H1 (cell line): ENCODE data around the gene LCOR. TPM values are rescaled to one million over a fixed set of nuclear protein-coding genes. Genes with fewer than 3 reads are reported as not detected.

ENCODE experiments used
- CTCF ChIA-PET: fragments of 300-600 bp; sonication (Branson Sonifier 250); formaldehyde crosslinking; loops from one replicate; lab custom pipeline; 2021; ENCODE audit not compliant: partially characterized antibody; lab: Charles Lee
- POLR2A ChIA-PET: fragments of 300-600 bp; sonication (Branson Sonifier 250); formaldehyde crosslinking; loops from one replicate; lab custom pipeline; 2021; ENCODE audit warnings: inconsistent platforms; ENCODE audit not compliant: partially characterized antibody; lab: Charles Lee
- DNase-seq, 2 experiments: peaks; one replicate each; pipeline versions ENCODE4 v3.0.0 to v3.0.0-alpha.2; 2010 to 2022; ENCODE audit warnings: low spot score in 2 of 2, low read depth in 1 of 2, mixed read lengths in 1 of 2
- FAIRE-seq: peaks from 2 replicates; lab custom pipeline; 2011; peaks lifted over from hg19 to GRCh38; lab: Jason Lieb, UNC
- H2AFZ ChIP-seq: 2 replicates; pipeline ENCODE4 v1.8.1; 2012; ENCODE audit warnings: low read length, inconsistent platforms
- H2AK5ac ChIP-seq: 2 replicates; pipeline ENCODE4 v1.6.1; 2013; ENCODE audit warnings: low read depth, low read length
- H2BK120ac ChIP-seq: replicated peaks from 2 replicates; pipeline ENCODE3; 2013; ENCODE audit warnings: low read depth, low read length, inconsistent platforms
- H2BK12ac ChIP-seq: 2 replicates; pipeline ENCODE4 v1.6.1; 2013; ENCODE audit warnings: low read depth, low read length
- H2BK15ac ChIP-seq: 2 replicates; pipeline ENCODE4 v1.6.1; 2013; ENCODE audit warnings: low read length
- H2BK20ac ChIP-seq: 2 replicates; pipeline ENCODE4 v1.6.1; 2013; ENCODE audit warnings: low read length
- H2BK5ac ChIP-seq: 2 replicates; pipeline ENCODE4 v1.6.1; 2013; ENCODE audit warnings: low read depth, low read length
- H3K14ac ChIP-seq: 2 replicates; pipeline ENCODE4 v1.6.1; 2013; ENCODE audit warnings: inconsistent platforms; ENCODE audit not compliant: insufficient read length
- H3K18ac ChIP-seq: 2 replicates; pipeline ENCODE4 v1.6.1; 2013; ENCODE audit warnings: low read length; ENCODE audit errors: extremely low read depth
- H3K23ac ChIP-seq: 2 replicates; pipeline ENCODE4 v1.6.1; 2013; ENCODE audit warnings: inconsistent platforms; ENCODE audit not compliant: insufficient read length
- H3K23me2 ChIP-seq: 2 replicates; pipeline ENCODE4 v1.6.1; 2013; ENCODE audit warnings: low read depth, low read length
- H3K27ac ChIP-seq: 2 replicates; pipeline ENCODE4 v1.6.1; 2011; ENCODE audit warnings: low read depth, low read length, inconsistent platforms
- H3K27me3 ChIP-seq, 4 experiments: replicated peaks in 1 of 4; 1 replicate in 1 of 4; 2 replicates in 3 of 4; pipeline versions ENCODE4 v1.6.1 to v1.8.1; 2011 to 2013; ENCODE audit warnings: low read length in 3 of 4, mild to moderate bottlenecking in 3 of 4, inconsistent platforms in 2 of 4, mixed read lengths in 2 of 4, moderate library complexity in 1 of 4; ENCODE audit not compliant: control insufficient read depth in 3 of 4, insufficient read depth in 3 of 4; ENCODE audit errors: extremely low read depth in 1 of 4
- H3K36me3 ChIP-seq, 4 experiments: 2 replicates each; pipeline versions ENCODE4 v1.6.1 to v1.8.1; 2011 to 2013; ENCODE audit warnings: mild to moderate bottlenecking in 4 of 4, low read length in 3 of 4, moderate library complexity in 2 of 4, control low read depth in 1 of 4, inconsistent platforms in 1 of 4; ENCODE audit not compliant: insufficient read depth in 4 of 4, control insufficient read depth in 2 of 4
- H3K4ac ChIP-seq: replicated peaks from 2 replicates; pipeline ENCODE3; 2013; ENCODE audit warnings: low read length, low read depth, mixed read lengths, inconsistent platforms; ENCODE audit not compliant: insufficient read length
- H3K4me1 ChIP-seq, 4 experiments: replicated peaks in 1 of 4; 1 replicate in 1 of 4; 2 replicates in 3 of 4; pipeline versions ENCODE4 v1.6.1 to v1.8.1; 2011 to 2013; ENCODE audit warnings: low read length in 3 of 4, inconsistent platforms in 2 of 4, mixed read lengths in 1 of 4; ENCODE audit not compliant: insufficient read depth in 4 of 4, control insufficient read depth in 3 of 4
- H3K4me2 ChIP-seq, 2 experiments: 2 replicates each; pipeline versions ENCODE4 v1.6.1 to v1.8.1; 2011 to 2013; ENCODE audit warnings: low read depth in 2 of 2, low read length in 2 of 2, control low read depth in 1 of 2, inconsistent platforms in 1 of 2, mild to moderate bottlenecking in 1 of 2; ENCODE audit not compliant: insufficient read depth in 1 of 2
- H3K4me3 ChIP-seq, 4 experiments: fragments of 200-600, 300-600 bp in 1 of 4; sonication (generic), shearing (Covaris generic), sonication (Bioruptor Twin) in 1 of 4; 2 replicates each; pipeline versions ENCODE4 v1.5.1 to v1.8.1; 2011 to 2016; ENCODE audit warnings: low read length in 4 of 4, low read depth in 3 of 4, control low read depth in 2 of 4, inconsistent platforms in 2 of 4, mild to moderate bottlenecking in 2 of 4, mixed read lengths in 1 of 4, moderate library complexity in 1 of 4; ENCODE audit not compliant: insufficient read depth in 2 of 4; ENCODE audit errors: extremely low read depth in 1 of 4
- H3K56ac ChIP-seq: replicated peaks from 2 replicates; pipeline ENCODE3; 2013; ENCODE audit warnings: low read depth, mild to moderate bottlenecking, mixed read lengths, low read length, inconsistent platforms; ENCODE audit not compliant: insufficient read length
- H3K79me1 ChIP-seq: 2 replicates; pipeline ENCODE4 v1.6.1; 2013; ENCODE audit warnings: low read depth, low read length, control low read depth
- H3K79me2 ChIP-seq, 2 experiments: 2 replicates each; pipeline versions ENCODE4 v1.6.1 to v1.8.1; 2012 to 2013; ENCODE audit warnings: low read length in 2 of 2, mild to moderate bottlenecking in 2 of 2, inconsistent platforms in 1 of 2; ENCODE audit not compliant: insufficient read depth in 2 of 2, control insufficient read depth in 1 of 2
- H3K9ac ChIP-seq, 4 experiments: replicated peaks in 1 of 4; 1 replicate in 1 of 4; 2 replicates in 3 of 4; pipeline versions ENCODE4 v1.6.1 to v1.8.1; 2011 to 2013; ENCODE audit warnings: low read depth in 3 of 4, low read length in 3 of 4, control low read depth in 2 of 4, mild to moderate bottlenecking in 2 of 4, moderate library complexity in 2 of 4, inconsistent platforms in 1 of 4; ENCODE audit errors: extremely low read depth in 1 of 4
- H3K9me3 ChIP-seq, 2 experiments: 2 replicates each; pipeline versions ENCODE4 v1.6.1 to v1.8.1; 2012 to 2013; ENCODE audit warnings: mild to moderate bottlenecking in 2 of 2, moderate library complexity in 2 of 2, control low read depth in 1 of 2, inconsistent platforms in 1 of 2, low read depth in 1 of 2, low read length in 1 of 2, mixed read lengths in 1 of 2; ENCODE audit not compliant: insufficient read depth in 2 of 2
- H4K20me1 ChIP-seq, 2 experiments: replicated peaks in 1 of 2; 2 replicates each; pipeline versions ENCODE3 to v1.8.1; 2011 to 2013; ENCODE audit warnings: inconsistent platforms in 2 of 2, low read length in 2 of 2, mild to moderate bottlenecking in 1 of 2; ENCODE audit not compliant: insufficient read depth in 2 of 2, control insufficient read depth in 1 of 2
- H4K5ac ChIP-seq: 2 replicates; pipeline ENCODE4 v1.6.1; 2013; ENCODE audit warnings: low read length, low read depth, mixed read lengths, inconsistent platforms; ENCODE audit not compliant: insufficient read length
- H4K8ac ChIP-seq: 2 replicates; pipeline ENCODE4 v1.8.0; 2013; ENCODE audit warnings: mild to moderate bottlenecking, moderate library complexity, low read length, inconsistent platforms; ENCODE audit not compliant: insufficient read depth; ENCODE audit errors: extremely low read depth
- H4K91ac ChIP-seq: replicated peaks from 2 replicates; pipeline ENCODE3; 2013; ENCODE audit warnings: low read length, mixed read lengths, inconsistent platforms; ENCODE audit not compliant: insufficient read length
- BACH1 ChIP-seq: IDR thresholded peaks from 2 replicates; pipeline ENCODE4 v1.6.1; 2012; ENCODE audit warnings: low read length, improper control_type of control experiment
- CHD1 ChIP-seq: IDR thresholded peaks from 2 replicates; pipeline ENCODE4 v1.6.1; 2012; ENCODE audit warnings: low read depth, low read length, improper control_type of control experiment
- CREB1 ChIP-seq: IDR thresholded peaks from 2 replicates; pipeline ENCODE4 v1.6.1; 2012; ENCODE audit warnings: inconsistent platforms
- EGR1 ChIP-seq: IDR thresholded peaks from 2 replicates; pipeline ENCODE4 v1.6.1; 2011; ENCODE audit warnings: low read depth, low read length, borderline replicate concordance
- EZH2 ChIP-seq: fragments of 200-600 bp; sonication (generic); IDR thresholded peaks from 2 replicates; pipeline ENCODE4 v1.7.1; 2012; ENCODE audit warnings: low read depth, mild to moderate bottlenecking, moderate library complexity, low read length, inconsistent platforms; ENCODE audit not compliant: severe bottlenecking
- JUN ChIP-seq: IDR thresholded peaks from 2 replicates; pipeline ENCODE4 v1.6.1; 2011; ENCODE audit warnings: low read depth, mild to moderate bottlenecking, improper control_type of control experiment, low read length
- RAD21 ChIP-seq, 2 experiments: IDR thresholded peaks in 1 of 2; conservative IDR thresholded peaks in 1 of 2; 2 replicates each; pipeline ENCODE4 v1.6.1; 2011; ENCODE audit warnings: low read depth in 2 of 2, low read length in 2 of 2, improper control_type of control experiment in 1 of 2, inconsistent platforms in 1 of 2, mild to moderate bottlenecking in 1 of 2, moderate library complexity in 1 of 2
- SP4 ChIP-seq: IDR thresholded peaks from 2 replicates; pipeline ENCODE4 v1.6.1; 2012; ENCODE audit warnings: low read length, inconsistent platforms
- ZNF274 ChIP-seq: IDR thresholded peaks from 2 replicates; pipeline ENCODE4 v1.7.0; 2012; ENCODE audit warnings: low read length, borderline replicate concordance; ENCODE audit errors: extremely low read depth
- WGBS, 2 experiments: shearing (Covaris generic) in 1 of 2; methylation state at CpG; one replicate each; pipeline versions ENCODE4 v1.1.6 to v1.1.7; 2013 to 2015; ENCODE audit warnings: low lambda C conversion rate in 2 of 2, mixed read lengths in 2 of 2, inconsistent platforms in 1 of 2, low coverage in 1 of 2, missing lambda C conversion rate in 1 of 2; ENCODE audit not compliant: insufficient replicate concordance in 2 of 2, insufficient coverage in 1 of 2, insufficient read length in 1 of 2; ENCODE audit errors: extremely low coverage in 1 of 2, missing lambda C conversion rate in 1 of 2; 5-methylcytosine and 5-hydroxymethylcytosine counted together
- polyA plus RNA-seq, 7 experiments: library from polyadenylated mRNA; depleted of rRNA in 3 of 7; stranded (reverse) in 5 of 7; unstranded in 2 of 7; fragments of >200 nt in 5 of 7; fragments of 200-250 nt in 2 of 7; gene quantifications; 1 replicate in 5 of 7; 2 replicates in 1 of 7; 4 replicates in 1 of 7; pipeline versions ENCODE4 v1.2.1 to v1.2.3, GENCODE V29; 2011 to 2013; ENCODE audit warnings: missing spikeins in 2 of 7, mixed read lengths in 2 of 7
- total RNA-seq: library from RNA; stranded (reverse); fragmentation: NEBNext Ultra II Directional; extraction: Animal tissue kit (Norgen Biotek cat#: 25700); gene quantifications from 2 replicates; pipeline ENCODE4 v1.2.1, GENCODE V29; 2021
- TF ChIP-seq, protein P1 (sequence below), 3 experiments: IDR thresholded peaks; 1 replicate in 2 of 3; 2 replicates in 1 of 3; pipeline versions ENCODE4 v1.5.1 to v1.6.1; 2011; ENCODE audit warnings: low read length in 3 of 3, mild to moderate bottlenecking in 3 of 3, inconsistent platforms in 2 of 3, low read depth in 1 of 3, moderate library complexity in 1 of 3; ENCODE audit not compliant: insufficient read depth in 1 of 3; ENCODE audit errors: control extremely low read depth in 1 of 3

Gene LCOR
- total and polyA plus RNA-seq, 2 of the 8 experiments (the other 6 are each of a cell fraction or from before 2014, with no cell fraction given) = 4.7 to 25.5 TPM

DNA sequence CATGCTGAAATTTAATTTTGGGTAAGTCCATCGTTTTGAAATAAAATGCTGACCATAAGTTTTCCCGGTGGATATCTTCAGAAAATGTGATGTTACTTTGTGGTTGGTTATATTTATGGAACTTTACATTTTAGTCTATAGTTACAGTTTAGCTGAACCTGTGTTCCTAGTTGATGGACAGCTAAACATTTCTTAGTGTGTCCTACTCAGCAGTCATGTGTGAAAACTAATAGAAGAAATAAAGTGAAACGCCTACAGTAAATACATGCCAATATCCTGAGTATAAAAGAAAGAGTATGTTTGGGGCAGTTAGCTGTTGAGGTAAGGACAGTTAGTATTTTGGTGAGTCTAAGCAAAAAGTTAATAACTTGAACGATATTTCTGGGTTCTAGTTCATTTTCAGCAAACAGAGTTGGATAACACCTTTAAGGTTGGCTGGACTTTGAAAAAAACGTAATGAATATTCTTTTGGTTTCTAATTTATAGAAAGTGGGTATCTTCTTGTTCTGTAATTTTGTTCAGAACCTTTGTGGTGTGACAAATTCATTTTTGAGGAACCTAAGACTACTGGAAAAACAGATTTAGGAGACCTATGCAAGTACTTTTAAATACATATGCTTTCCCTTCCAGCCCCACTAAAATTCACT lies 28.7 kb downstream of the LCOR start:
- H2BK5ac ChIP-seq = no peak overlapping the region
- H3K9ac ChIP-seq = no peak overlapping the region
- no peak overlapping the region for H2AK5ac ChIP-seq
- no peak overlapping the region for H3K27ac ChIP-seq
- no peak overlapping the region for H4K8ac ChIP-seq
- H3K23ac ChIP-seq = no peak overlapping the region
- no peak overlapping the region for H3K56ac ChIP-seq
- peaks cover 0 to 5% (median 0%) of the 10 kb centered on the region in 4 experiments; a peak in 1 of 7 replicates for H3K4me1 ChIP-seq
- no peak overlapping the region for H3K4ac ChIP-seq
- H2BK12ac ChIP-seq = no peak overlapping the region
- H2BK120ac ChIP-seq = no peak overlapping the region
- H2AFZ ChIP-seq = no peak overlapping the region
- peaks cover 4 to 15% of the 10 kb centered on the region in 2 experiments for H4K20me1 ChIP-seq
- no peak overlapping the region for H3K4me2 ChIP-seq
- H3K14ac ChIP-seq = no peak overlapping the region
- no peak for FAIRE-seq
- H3K23me2 ChIP-seq = no peaks in the 10 kb centered on the region; the same call in 1 of the 2 replicates
- H3K4me3 ChIP-seq = no peak overlapping the region
- no peak overlapping the region for H3K18ac ChIP-seq
- CTCF ChIA-PET = interaction anchor here (1.3 to 1.6 kb wide), 2 partner anchors 11 to 32 kb away, joined by 4 to 8 read pairs; no protein-coding TSS in a partner anchor
- peaks cover 6 to 83% of the 10 kb centered on the region in 2 experiments; a peak in 3 of 4 replicates for H3K79me2 ChIP-seq
- no peak overlapping the region for H2BK15ac ChIP-seq
- no peaks in the 10 kb centered on the region for H3K27me3 ChIP-seq
- H2BK20ac ChIP-seq = no peak overlapping the region
- DNase-seq = no peak
- 91% methylated on average over 5 of the region's 5 CpGs; no CpG with 5 or more reads in 1 of the 2 experiments for WGBS, 2 experiments
- peaks cover 2% of the 10 kb centered on the region for H3K79me1 ChIP-seq
- H3K9me3 ChIP-seq = no peaks in the 10 kb centered on the region
- H4K91ac ChIP-seq = no peak overlapping the region
- POLR2A ChIA-PET = no interaction called here
- peaks cover 0 to 3% (median 0%) of the 10 kb centered on the region in 4 experiments; a peak in 1 of 8 replicates for H3K36me3 ChIP-seq
- no peak overlapping the region for H4K5ac ChIP-seq
- TF ChIP-seq CHD1 (no peak), CREB1 (no peak), RAD21 (IDR thresholded peaks at IDR 0.05 in 1 of 2, conservative IDR thresholded peaks at IDR 0.05 in 1 of 2; ENCODE audit: low read depth in 2 of 2, low read length in 2 of 2) (no peak), ZNF274 (no peak), JUN (no peak), EGR1 (no peak), SP4 (no peak), EZH2 (no peak), BACH1 (no peak)
- TF ChIP-seq, protein P1, sequence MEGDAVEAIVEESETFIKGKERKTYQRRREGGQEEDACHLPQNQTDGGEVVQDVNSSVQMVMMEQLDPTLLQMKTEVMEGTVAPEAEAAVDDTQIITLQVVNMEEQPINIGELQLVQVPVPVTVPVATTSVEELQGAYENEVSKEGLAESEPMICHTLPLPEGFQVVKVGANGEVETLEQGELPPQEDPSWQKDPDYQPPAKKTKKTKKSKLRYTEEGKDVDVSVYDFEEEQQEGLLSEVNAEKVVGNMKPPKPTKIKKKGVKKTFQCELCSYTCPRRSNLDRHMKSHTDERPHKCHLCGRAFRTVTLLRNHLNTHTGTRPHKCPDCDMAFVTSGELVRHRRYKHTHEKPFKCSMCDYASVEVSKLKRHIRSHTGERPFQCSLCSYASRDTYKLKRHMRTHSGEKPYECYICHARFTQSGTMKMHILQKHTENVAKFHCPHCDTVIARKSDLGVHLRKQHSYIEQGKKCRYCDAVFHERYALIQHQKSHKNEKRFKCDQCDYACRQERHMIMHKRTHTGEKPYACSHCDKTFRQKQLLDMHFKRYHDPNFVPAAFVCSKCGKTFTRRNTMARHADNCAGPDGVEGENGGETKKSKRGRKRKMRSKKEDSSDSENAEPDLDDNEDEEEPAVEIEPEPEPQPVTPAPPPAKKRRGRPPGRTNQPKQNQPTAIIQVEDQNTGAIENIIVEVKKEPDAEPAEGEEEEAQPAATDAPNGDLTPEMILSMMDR (IDR thresholded peaks at IDR 0.05; ENCODE audit: control extremely low read depth in 1 of 3, insufficient read depth in 1 of 3, low read depth in 1 of 3, low read length in 3 of 3) = no peak
